Endodermal cell (in vitro differentiated cells): ENCODE measurements around the gene PRODH2. TPM values are rescaled to one million over a fixed set of nuclear protein-coding genes. Genes with fewer than 3 reads are reported as not detected.

Experiments used
- DNase-seq: peaks from one replicate; pipeline ENCODE4 v3.0.0-alpha.2; 2017
- H3K27ac ChIP-seq: 2 replicates; pipeline ENCODE4 v1.5.1; 2013; ENCODE audit warnings: mild to moderate bottlenecking, low read depth, low read length, moderate library complexity
- H3K27me3 ChIP-seq: 2 replicates; pipeline ENCODE4 v1.6.1; 2013; ENCODE audit warnings: mild to moderate bottlenecking, low read length, moderate library complexity; ENCODE audit not compliant: insufficient read depth, control insufficient read depth, poor library complexity, severe bottlenecking
- H3K36me3 ChIP-seq: 2 replicates; pipeline ENCODE4 v1.7.0; 2013; ENCODE audit warnings: mild to moderate bottlenecking, low read length, moderate library complexity; ENCODE audit not compliant: control insufficient read depth, insufficient read depth
- H3K4me1 ChIP-seq: one replicate; pipeline ENCODE4 v1.7.0; 2013; ENCODE audit warnings: low read length; ENCODE audit not compliant: control insufficient read depth, insufficient read depth
- H3K4me3 ChIP-seq: 2 replicates; pipeline ENCODE4 v1.5.1; 2013; ENCODE audit warnings: mild to moderate bottlenecking, low read length, moderate library complexity
- H3K9ac ChIP-seq: 2 replicates; pipeline ENCODE4 v1.6.1; 2013; ENCODE audit warnings: mild to moderate bottlenecking, low read length, moderate library complexity; ENCODE audit not compliant: poor library complexity, severe bottlenecking; ENCODE audit errors: extremely low read depth
- H3K9me3 ChIP-seq: 2 replicates; pipeline ENCODE4 v1.6.1; 2013; ENCODE audit warnings: mild to moderate bottlenecking, low read length, moderate library complexity; ENCODE audit not compliant: control insufficient read depth
- H3K27ac Mint-ChIP-seq: 2 replicates; pipeline ENCODE4 v1.8.0; 2020; ENCODE audit warnings: mixed read lengths
- H3K27me3 Mint-ChIP-seq: 2 replicates; pipeline ENCODE4 v1.8.0; 2021; ENCODE audit warnings: mild to moderate bottlenecking, mixed read lengths; ENCODE audit not compliant: insufficient read depth
- H3K36me3 Mint-ChIP-seq: 2 replicates; pipeline ENCODE4 v1.8.0; 2020; ENCODE audit warnings: low read depth, mixed read lengths
- H3K4me1 Mint-ChIP-seq: 2 replicates; pipeline ENCODE4 v1.8.0; 2020; ENCODE audit warnings: mixed read lengths
- H3K4me3 Mint-ChIP-seq: 2 replicates; pipeline ENCODE4 v1.8.0; 2020; ENCODE audit warnings: mild to moderate bottlenecking, moderate library complexity, mixed read lengths
- H3K9me3 Mint-ChIP-seq: 2 replicates; pipeline ENCODE4 v1.8.0; 2020; ENCODE audit warnings: mild to moderate bottlenecking, mixed read lengths
- CTCF ChIP-seq: fragments of 200-600 bp; sonication (generic); conservative IDR thresholded peaks from 2 replicates; pipeline ENCODE4 v1.5.0; 2021; ENCODE audit warnings: antibody characterized with exemption, mild to moderate bottlenecking
- WGBS, 2 experiments: methylation state at CpG; one replicate each; pipeline versions ENCODE4 v1.1.5 to v1.1.7; 2013; ENCODE audit warnings: missing lambda C conversion rate in 2 of 2, mixed read lengths in 1 of 2; ENCODE audit not compliant: insufficient coverage in 1 of 2, insufficient read length in 1 of 2; 5-methylcytosine and 5-hydroxymethylcytosine counted together
- total RNA-seq, 2 donors: library from RNA; stranded (reverse); fragmentation: NEBNext Ultra II Directional in 1 of 2; extraction: Animal tissue kit (Norgen Biotek cat#: 25700) in 1 of 2; gene quantifications; 2 replicates in 1 of 2; 3 replicates in 1 of 2; pipeline ENCODE4 v1.2.1, GENCODE V29; 2021

The PRODH2 gene
- total RNA-seq, 2 donors from 2014 or later = 1.0 to 1.5 TPM

- H3K4me3 Mint-ChIP-seq = no peak overlapping the region
- peak; percentile 93 for DNase-seq
- Histone ChIP-seq H3K27me3 (peaks cover 43% of the 10 kb centered on the region), H3K9ac (no peak overlapping the region), H3K9me3 (no peaks in the 10 kb centered on the region), H3K27ac (no peak overlapping the region), H3K36me3 (no peaks in the 10 kb centered on the region), H3K4me1 (no peaks in the 10 kb centered on the region), H3K4me3 (no peak overlapping the region)
- no peaks in the 10 kb centered on the region for H3K9me3 Mint-ChIP-seq
- 21 to 28% methylated on average over 5 to 12 of the region's 12 CpGs for WGBS, 2 experiments
- no peaks in the 10 kb centered on the region for H3K4me1 Mint-ChIP-seq
- H3K27ac Mint-ChIP-seq = no peak overlapping the region
- H3K36me3 Mint-ChIP-seq = no peaks in the 10 kb centered on the region
- no peak for TF ChIP-seq CTCF
- H3K27me3 Mint-ChIP-seq = peaks cover 24% of the 10 kb centered on the region
Observed at GRCh38 chr19:35828692-35829301, 16.2 kb upstream of the PRODH2 start.

- WGBS, 2 experiments = 91 to 94% methylated on average over 4 to 5 of the region's 5 CpGs
- DNase-seq = no peak
- H3K9ac ChIP-seq = no peak overlapping the region
- H3K4me3 ChIP-seq = no peak overlapping the region
- Mint-ChIP-seq H3K4me1 (no peaks in the 10 kb centered on the region), H3K27ac (no peak overlapping the region), H3K4me3 (no peak overlapping the region), H3K9me3 (no peaks in the 10 kb centered on the region), H3K36me3 (no peaks in the 10 kb centered on the region), H3K27me3 (peaks cover 4% of the 10 kb centered on the region)
- H3K4me1 ChIP-seq = no peaks in the 10 kb centered on the region
- TF ChIP-seq CTCF = no peak
- no peaks in the 10 kb centered on the region for H3K36me3 ChIP-seq
- H3K27me3 ChIP-seq = peaks cover 12% of the 10 kb centered on the region
- no peak overlapping the region for H3K27ac ChIP-seq
- H3K9me3 ChIP-seq = no peaks in the 10 kb centered on the region
Observed at GRCh38 chr19:35824150-35824549, 11.5 kb upstream of the PRODH2 start.

GRCh38 chr19:35822579-35822978, 9.9 kb upstream of the PRODH2 start:
- Mint-ChIP-seq H3K27ac (no peak overlapping the region), H3K4me3 (no peak overlapping the region), H3K4me1 (no peaks in the 10 kb centered on the region), H3K27me3 (peaks cover 4% of the 10 kb centered on the region), H3K9me3 (no peaks in the 10 kb centered on the region), H3K36me3 (no peaks in the 10 kb centered on the region)
- Histone ChIP-seq H3K27me3 (peaks cover 12% of the 10 kb centered on the region), H3K36me3 (no peaks in the 10 kb centered on the region), H3K27ac (no peak overlapping the region), H3K4me3 (no peak overlapping the region), H3K9me3 (no peaks in the 10 kb centered on the region), H3K9ac (no peak overlapping the region), H3K4me1 (no peaks in the 10 kb centered on the region)
- DNase-seq = no peak
- 86 to 87% methylated on average over 3 of the region's 3 CpGs for WGBS, 2 experiments
- TF ChIP-seq CTCF = no peak
